MM.1S (cell line): ENCODE results near the gene ZNF277.

Source experiments
- DNase-seq: peaks from one replicate; pipeline ENCODE4 v3.0.0-alpha.2; 2015
- H2AFZ ChIP-seq: fragments of 300-600 bp; sonication (generic); 2 replicates; pipeline ENCODE4 v1.6.0; 2016; ENCODE audit warnings: antibody characterized with exemption, low read length
- H3F3A ChIP-seq: fragments of 300-600 bp; sonication (generic); 2 replicates; pipeline ENCODE4 v1.6.1; 2016; ENCODE audit warnings: mild to moderate bottlenecking, antibody characterized with exemption, low read length, moderate library complexity, mixed read lengths; ENCODE audit not compliant: insufficient read depth
- H3K27ac ChIP-seq: fragments of 300-600 bp; sonication (generic); 2 replicates; pipeline ENCODE4 v1.5.1; 2016; ENCODE audit warnings: mild to moderate bottlenecking, low read length
- H3K27me3 ChIP-seq: fragments of 300-600 bp; sonication (generic); replicated peaks from 2 replicates; pipeline ENCODE4 v1.6.0; 2016; ENCODE audit warnings: low read length; ENCODE audit not compliant: insufficient read depth
- H3K36me3 ChIP-seq: fragments of 300-600 bp; sonication (generic); replicated peaks from 2 replicates; pipeline ENCODE4 v1.6.1; 2016; ENCODE audit warnings: mild to moderate bottlenecking, low read length, mixed read lengths; ENCODE audit not compliant: insufficient read depth
- H3K4me1 ChIP-seq: fragments of 300-600 bp; sonication (generic); 2 replicates; pipeline ENCODE4 v1.6.1; 2016; ENCODE audit warnings: low read length, mixed read lengths
- H3K4me2 ChIP-seq: fragments of 300-600 bp; sonication (generic); 2 replicates; pipeline ENCODE4 v1.6.0; 2016; ENCODE audit warnings: low read depth, low read length
- H3K4me3 ChIP-seq: fragments of 300-600 bp; sonication (generic); 2 replicates; pipeline ENCODE4 v1.5.1; 2016; ENCODE audit warnings: low read length, mixed read lengths
- H3K79me2 ChIP-seq: fragments of 300-600 bp; sonication (generic); 2 replicates; pipeline ENCODE4 v1.6.1; 2016; ENCODE audit warnings: mixed run types, low read length, mixed read lengths
- H3K9ac ChIP-seq: fragments of 300-600 bp; sonication (generic); 2 replicates; pipeline ENCODE4 v1.6.1; 2016; ENCODE audit warnings: low read length, mixed read lengths
- H3K9me2 ChIP-seq: fragments of 300-600 bp; sonication (generic); replicated peaks from 2 replicates; pipeline ENCODE4 v1.6.1; 2016; ENCODE audit warnings: mild to moderate bottlenecking, low read length, mixed read lengths; ENCODE audit not compliant: insufficient read depth
- H3K9me3 ChIP-seq: fragments of 300-600 bp; sonication (generic); replicated peaks from 2 replicates; pipeline ENCODE4 v1.6.1; 2016; ENCODE audit warnings: mild to moderate bottlenecking, low read length, mixed read lengths; ENCODE audit not compliant: insufficient read depth
- H4K20me1 ChIP-seq: fragments of 300-600 bp; sonication (generic); 2 replicates; pipeline ENCODE4 v1.6.1; 2016; ENCODE audit warnings: mild to moderate bottlenecking, low read length, moderate library complexity, mixed read lengths; ENCODE audit not compliant: insufficient read depth
- EZH2 ChIP-seq: fragments of 300-600 bp; sonication (generic); optimal IDR thresholded peaks from 2 replicates; pipeline ENCODE3; 2017; ENCODE audit warnings: low read depth, mild to moderate bottlenecking, antibody characterized with exemption, low read length, mixed read lengths
- EZH2phosphoT487 ChIP-seq: fragments of 300-600 bp; sonication (generic); IDR thresholded peaks from 2 replicates; pipeline ENCODE4 v1.6.1; 2018; ENCODE audit warnings: antibody characterized with exemption, low read length
- TF ChIP-seq, protein P1 (sequence below): fragments of 300-600 bp; sonication (generic); IDR thresholded peaks from 2 replicates; pipeline ENCODE4 v1.5.1; 2016; ENCODE audit warnings: antibody characterized with exemption, low read length, mixed read lengths

ZNF277 gene

DNA sequence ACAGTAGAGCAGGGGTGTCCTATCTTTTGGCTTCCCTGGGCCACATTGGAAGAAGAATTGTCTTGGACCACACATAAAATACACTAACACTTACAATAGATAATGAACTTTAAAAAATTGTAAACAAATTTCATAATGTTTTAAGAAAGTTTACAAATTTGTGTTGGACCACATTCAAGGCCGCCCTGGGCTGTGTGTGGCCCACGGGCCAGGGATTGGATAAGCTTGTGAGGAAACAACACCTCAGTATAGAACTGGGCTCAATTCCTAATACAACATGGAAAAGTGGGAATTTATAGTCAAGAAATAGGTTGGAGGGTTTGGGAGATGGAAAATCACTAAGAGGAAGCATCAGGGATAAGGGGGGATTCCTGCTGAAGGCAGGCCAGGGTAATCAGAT, 17.7 kb downstream of the ZNF277 start:
- no peaks in the 10 kb centered on the region for H3K9me3 ChIP-seq
- H3K27ac ChIP-seq, result no peak overlapping the region
- peaks cover 85% of the 10 kb centered on the region for H3K79me2 ChIP-seq
- no peak for DNase-seq
- no peak for TF ChIP-seq EZH2
- TF ChIP-seq, protein P1, sequence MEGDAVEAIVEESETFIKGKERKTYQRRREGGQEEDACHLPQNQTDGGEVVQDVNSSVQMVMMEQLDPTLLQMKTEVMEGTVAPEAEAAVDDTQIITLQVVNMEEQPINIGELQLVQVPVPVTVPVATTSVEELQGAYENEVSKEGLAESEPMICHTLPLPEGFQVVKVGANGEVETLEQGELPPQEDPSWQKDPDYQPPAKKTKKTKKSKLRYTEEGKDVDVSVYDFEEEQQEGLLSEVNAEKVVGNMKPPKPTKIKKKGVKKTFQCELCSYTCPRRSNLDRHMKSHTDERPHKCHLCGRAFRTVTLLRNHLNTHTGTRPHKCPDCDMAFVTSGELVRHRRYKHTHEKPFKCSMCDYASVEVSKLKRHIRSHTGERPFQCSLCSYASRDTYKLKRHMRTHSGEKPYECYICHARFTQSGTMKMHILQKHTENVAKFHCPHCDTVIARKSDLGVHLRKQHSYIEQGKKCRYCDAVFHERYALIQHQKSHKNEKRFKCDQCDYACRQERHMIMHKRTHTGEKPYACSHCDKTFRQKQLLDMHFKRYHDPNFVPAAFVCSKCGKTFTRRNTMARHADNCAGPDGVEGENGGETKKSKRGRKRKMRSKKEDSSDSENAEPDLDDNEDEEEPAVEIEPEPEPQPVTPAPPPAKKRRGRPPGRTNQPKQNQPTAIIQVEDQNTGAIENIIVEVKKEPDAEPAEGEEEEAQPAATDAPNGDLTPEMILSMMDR, result no peak
- no peak for TF ChIP-seq EZH2phosphoT487
- no peaks in the 10 kb centered on the region for H3K36me3 ChIP-seq
- H3K9ac ChIP-seq, result no peak overlapping the region
- H3K27me3 ChIP-seq, result no peaks in the 10 kb centered on the region
- H3K4me3 ChIP-seq, result no peak overlapping the region
- H2AFZ ChIP-seq, result no peak overlapping the region
- no peaks in the 10 kb centered on the region for H3K4me1 ChIP-seq
- H3K4me2 ChIP-seq, result no peak overlapping the region
- H4K20me1 ChIP-seq, result no peaks in the 10 kb centered on the region
- no peaks in the 10 kb centered on the region for H3K9me2 ChIP-seq
- H3F3A ChIP-seq, result no peaks in the 10 kb centered on the region

DNA sequence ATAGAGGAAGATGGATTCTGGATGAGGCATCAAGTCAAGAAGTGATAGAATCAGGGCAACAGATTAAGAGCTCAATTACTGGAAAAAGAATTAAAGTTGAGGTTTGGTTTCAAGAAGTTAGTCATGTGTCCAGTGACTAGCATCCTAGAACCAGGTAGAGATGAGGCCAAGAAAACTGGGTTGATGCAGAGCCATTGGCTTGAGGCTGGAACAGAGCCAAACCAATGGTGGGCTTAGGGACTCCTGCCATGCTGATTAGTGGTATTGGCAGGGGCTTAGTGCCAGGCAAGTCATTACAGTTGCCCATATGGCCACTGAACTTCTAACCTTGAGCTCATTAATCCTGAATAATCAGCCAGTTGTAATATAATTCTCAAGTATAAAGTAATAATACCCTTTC, 18.5 kb downstream of the ZNF277 start:
- Histone ChIP-seq H3K4me2 (no peak overlapping the region), H3F3A (no peaks in the 10 kb centered on the region), H3K79me2 (peaks cover 84% of the 10 kb centered on the region), H3K4me3 (no peak overlapping the region), H4K20me1 (no peaks in the 10 kb centered on the region), H3K9me2 (no peaks in the 10 kb centered on the region), H2AFZ (no peak overlapping the region), H3K4me1 (no peaks in the 10 kb centered on the region), H3K27me3 (no peaks in the 10 kb centered on the region), H3K27ac (no peak overlapping the region), H3K36me3 (no peaks in the 10 kb centered on the region), H3K9ac (no peak overlapping the region), H3K9me3 (no peaks in the 10 kb centered on the region)
- TF ChIP-seq, protein P1, result no peak
- no peak for TF ChIP-seq EZH2
- TF ChIP-seq EZH2phosphoT487, result no peak
- DNase-seq, result no peak

- Histone ChIP-seq H3K4me1 (no peaks in the 10 kb centered on the region), H3K9me2 (no peaks in the 10 kb centered on the region), H3K79me2 (peaks cover 66% of the 10 kb centered on the region), H3K27me3 (no peaks in the 10 kb centered on the region), H3K27ac (no peak overlapping the region), H3K4me3 (no peak overlapping the region), H3F3A (no peaks in the 10 kb centered on the region), H3K9ac (no peak overlapping the region), H3K36me3 (no peaks in the 10 kb centered on the region), H4K20me1 (no peaks in the 10 kb centered on the region), H3K9me3 (no peaks in the 10 kb centered on the region), H3K4me2 (no peak overlapping the region), H2AFZ (no peak overlapping the region)
- DNase-seq, result no peak
- no peak for TF ChIP-seq EZH2phosphoT487
- no peak for TF ChIP-seq EZH2
- TF ChIP-seq, protein P1, result no peak
Measured at GRCh38 chr7:112226701-112227276, 20.3 kb downstream of the ZNF277 start.
